ENCODE results near the gene AKAP14. TPM values are rescaled to one million over a fixed set of nuclear protein-coding genes. Genes with fewer than 3 reads are reported as not detected.
A peak's percentile ranks its signal among the peaks of the same experiment; 100 is the strongest.
"Not testable (repeated sequence)": the region's sequence is repeated elsewhere in the genome, so short reads cannot be mapped to it uniquely, and the experiment has no call there.

The AKAP14 gene
- total RNA-seq, 2 donors from 2014 or later = not detected

DNA sequence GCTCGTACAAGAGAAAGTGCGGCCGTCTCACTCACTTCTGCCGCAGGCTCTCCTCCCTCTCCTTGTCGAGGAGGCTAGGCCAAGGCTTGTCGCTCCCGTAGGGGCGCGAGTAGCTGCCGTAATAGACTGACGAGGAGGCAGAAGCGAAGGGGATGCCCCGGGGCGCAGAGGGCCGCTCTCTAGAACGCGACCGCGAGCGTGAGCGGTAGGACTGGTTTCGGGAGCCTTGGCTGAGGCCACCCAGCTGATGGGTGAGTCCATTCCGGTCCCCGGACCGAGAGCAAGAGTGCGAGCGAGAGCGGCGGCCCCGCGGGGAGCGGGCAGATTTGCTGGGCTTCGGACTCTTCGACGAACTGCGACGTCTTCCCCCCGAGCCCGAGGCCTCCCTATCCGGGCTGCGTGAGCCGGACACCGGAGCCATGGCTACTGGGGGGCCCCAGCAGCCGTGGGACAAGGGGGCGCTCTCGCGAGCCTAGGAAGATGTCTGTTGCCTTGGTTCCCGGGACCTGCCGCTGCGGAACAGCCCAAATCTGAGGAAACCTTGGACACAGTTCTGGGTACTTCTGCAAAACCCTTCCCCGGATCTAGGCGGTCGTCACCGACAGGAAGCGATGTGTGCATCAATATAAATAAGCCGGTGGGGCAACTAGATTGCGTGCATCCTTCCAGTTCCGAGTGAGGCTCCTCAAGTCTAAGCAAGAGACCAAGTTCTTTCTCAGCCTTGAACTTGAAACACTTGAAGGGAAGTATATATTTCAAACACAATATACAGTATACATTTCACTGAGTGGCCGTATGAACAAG, 47.7 kb downstream of the AKAP14 start, which contains the start of gene NKAP:
Gene NKAP, minus strand, starts transcription at position 567 of the 804 bp plus-strand sequence. Its CDS starts 146 bp downstream, at position 421.
- intact Hi-C loops (cut with DNase I) = no loop called here
- WGBS, 2 donors = 0% methylated on average over 6 to 57 of the region's 59 CpGs
- DNase-seq = peak; percentile 75 to 87 (median 82)
- H3K4me1 ChIP-seq = peaks cover 15% of the 10 kb centered on the region
- no peaks in the 10 kb centered on the region for H3K9me3 ChIP-seq
- ATAC-seq = peak; percentile 96
- H3K27me3 ChIP-seq = no peaks in the 10 kb centered on the region
- H3K36me3 ChIP-seq (replicated peaks in 1 of 2; ENCODE audit: insufficient read depth in 1 of 2, low read depth in 2 of 2) = no peaks in the 10 kb centered on the region
- peak within 1 kb of the TSS; percentile 26 to 90 (median 76) for H3K27ac ChIP-seq
- TF ChIP-seq POLR2A (IDR thresholded peaks at IDR 0.05) = peak in 2 of 3 donors; percentile 60 to 62
- TF ChIP-seq, protein P1, sequence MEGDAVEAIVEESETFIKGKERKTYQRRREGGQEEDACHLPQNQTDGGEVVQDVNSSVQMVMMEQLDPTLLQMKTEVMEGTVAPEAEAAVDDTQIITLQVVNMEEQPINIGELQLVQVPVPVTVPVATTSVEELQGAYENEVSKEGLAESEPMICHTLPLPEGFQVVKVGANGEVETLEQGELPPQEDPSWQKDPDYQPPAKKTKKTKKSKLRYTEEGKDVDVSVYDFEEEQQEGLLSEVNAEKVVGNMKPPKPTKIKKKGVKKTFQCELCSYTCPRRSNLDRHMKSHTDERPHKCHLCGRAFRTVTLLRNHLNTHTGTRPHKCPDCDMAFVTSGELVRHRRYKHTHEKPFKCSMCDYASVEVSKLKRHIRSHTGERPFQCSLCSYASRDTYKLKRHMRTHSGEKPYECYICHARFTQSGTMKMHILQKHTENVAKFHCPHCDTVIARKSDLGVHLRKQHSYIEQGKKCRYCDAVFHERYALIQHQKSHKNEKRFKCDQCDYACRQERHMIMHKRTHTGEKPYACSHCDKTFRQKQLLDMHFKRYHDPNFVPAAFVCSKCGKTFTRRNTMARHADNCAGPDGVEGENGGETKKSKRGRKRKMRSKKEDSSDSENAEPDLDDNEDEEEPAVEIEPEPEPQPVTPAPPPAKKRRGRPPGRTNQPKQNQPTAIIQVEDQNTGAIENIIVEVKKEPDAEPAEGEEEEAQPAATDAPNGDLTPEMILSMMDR (IDR thresholded peaks at IDR 0.05) = peak in 1 of 7 experiments; percentile 7
- peak within 1 kb of the TSS; percentile 3 to 62 for H3K4me3 ChIP-seq

DNA sequence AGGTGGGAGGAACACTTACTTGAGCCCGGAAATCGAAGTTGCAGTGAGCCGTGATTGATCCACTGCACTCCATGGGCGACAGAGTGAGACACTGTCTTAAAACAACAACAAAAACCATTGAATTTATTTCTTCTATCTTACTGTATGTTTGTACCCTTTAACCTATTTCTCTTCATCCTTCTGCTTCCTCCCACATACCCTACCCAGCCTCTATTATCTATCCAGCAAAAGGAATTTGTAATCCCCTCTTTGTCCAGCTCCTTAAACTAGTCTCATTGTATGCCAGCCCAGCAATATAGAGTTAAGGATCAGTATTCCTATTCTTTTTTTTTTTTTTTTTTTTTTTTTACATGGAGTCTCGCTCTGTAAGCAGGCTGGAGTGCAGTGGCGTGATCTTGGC, 49.8 kb downstream of the AKAP14 start:
- Histone ChIP-seq H3K9me3 (no peaks in the 10 kb centered on the region), H3K4me3 (no peak overlapping the region), H3K4me1 (peaks cover 15% of the 10 kb centered on the region), H3K27ac (no peak overlapping the region), H3K36me3 (replicated peaks in 1 of 2; ENCODE audit: insufficient read depth in 1 of 2, low read depth in 2 of 2) (no peaks in the 10 kb centered on the region), H3K27me3 (no peaks in the 10 kb centered on the region)
- ATAC-seq = no peak
- 72 to 95% methylated on average over 2 to 6 of the region's 6 CpGs for WGBS, 2 donors
- TF ChIP-seq POLR2A (IDR thresholded peaks at IDR 0.05) = no peak
- TF ChIP-seq, protein P1 (IDR thresholded peaks at IDR 0.05) = no peak
- no peak for DNase-seq
- intact Hi-C loops (cut with DNase I) = no loop called here

DNA sequence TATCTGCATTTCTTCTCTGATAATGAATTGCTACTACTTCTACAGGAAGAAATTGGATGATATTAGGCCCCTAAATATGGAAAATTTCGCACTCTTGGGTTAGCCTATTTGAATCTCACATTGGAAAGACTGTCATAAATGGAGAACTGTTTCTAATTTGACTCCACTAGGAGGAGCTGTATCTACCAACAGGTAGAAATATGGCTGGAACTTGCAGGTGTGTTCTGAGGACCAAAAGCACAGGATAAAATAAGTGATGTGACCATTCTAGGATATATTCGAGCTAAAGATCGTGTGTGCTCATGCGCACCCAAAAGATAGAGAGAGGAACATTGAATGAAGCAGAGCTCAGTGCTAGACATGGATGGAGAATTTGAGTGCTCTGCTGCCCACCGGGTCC, 52.7 kb downstream of the AKAP14 start:
- 60 to 74% methylated on average over 5 of the region's 5 CpGs for WGBS, 2 donors

DNA sequence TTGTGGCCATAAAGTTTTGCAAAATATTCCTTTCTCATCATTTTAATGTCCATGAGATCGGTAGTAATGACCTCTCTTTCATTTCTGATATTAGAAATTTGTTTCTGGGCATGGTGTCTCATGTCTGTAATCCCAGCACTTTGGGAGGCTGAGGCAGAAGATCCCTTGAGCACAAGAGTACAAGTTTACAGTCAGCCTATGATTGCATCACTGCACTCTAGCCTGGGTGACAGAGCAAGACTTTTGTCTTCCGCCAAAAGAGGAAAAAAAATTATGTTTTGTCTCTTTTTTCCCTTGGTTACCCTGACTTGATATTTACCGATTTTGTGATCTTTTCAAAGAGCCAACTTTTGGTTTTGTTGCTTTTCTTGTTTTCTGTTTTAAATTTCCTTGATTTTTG, 58.7 kb downstream of the AKAP14 start:
- WGBS, 2 donors = 74 to 81% methylated on average over 3 of the region's 3 CpGs
- Histone ChIP-seq H3K4me1 (no peaks in the 10 kb centered on the region), H3K27me3 (no peaks in the 10 kb centered on the region), H3K36me3 (replicated peaks in 1 of 2; ENCODE audit: insufficient read depth in 1 of 2, low read depth in 2 of 2) (no peaks in the 10 kb centered on the region), H3K4me3 (no peak overlapping the region), H3K9me3 (no peaks in the 10 kb centered on the region), H3K27ac (no peak overlapping the region)
- no peak for TF ChIP-seq POLR2A (IDR thresholded peaks at IDR 0.05)
- TF ChIP-seq, protein P1 (IDR thresholded peaks at IDR 0.05) = no peak
- intact Hi-C loops (cut with DNase I) = no loop called here
- no peak for ATAC-seq
- no peak for DNase-seq

More for the DNA sequence above, 52.7 kb downstream of the AKAP14 start:
- no peak for TF ChIP-seq POLR2A (IDR thresholded peaks at IDR 0.05)
- TF ChIP-seq, protein P1 (IDR thresholded peaks at IDR 0.05) = peak in 3 of 7 experiments; percentile 16 to 32 (median 17)
- Histone ChIP-seq H3K4me3 (no peak overlapping the region), H3K27me3 (no peaks in the 10 kb centered on the region), H3K9me3 (no peaks in the 10 kb centered on the region), H3K36me3 (replicated peaks in 1 of 2; ENCODE audit: insufficient read depth in 1 of 2, low read depth in 2 of 2) (no peaks in the 10 kb centered on the region), H3K4me1 (no peaks in the 10 kb centered on the region), H3K27ac (no peak overlapping the region)
- intact Hi-C loops (cut with DNase I) = no loop called here
- DNase-seq (no peak), ATAC-seq (no peak)

DNA sequence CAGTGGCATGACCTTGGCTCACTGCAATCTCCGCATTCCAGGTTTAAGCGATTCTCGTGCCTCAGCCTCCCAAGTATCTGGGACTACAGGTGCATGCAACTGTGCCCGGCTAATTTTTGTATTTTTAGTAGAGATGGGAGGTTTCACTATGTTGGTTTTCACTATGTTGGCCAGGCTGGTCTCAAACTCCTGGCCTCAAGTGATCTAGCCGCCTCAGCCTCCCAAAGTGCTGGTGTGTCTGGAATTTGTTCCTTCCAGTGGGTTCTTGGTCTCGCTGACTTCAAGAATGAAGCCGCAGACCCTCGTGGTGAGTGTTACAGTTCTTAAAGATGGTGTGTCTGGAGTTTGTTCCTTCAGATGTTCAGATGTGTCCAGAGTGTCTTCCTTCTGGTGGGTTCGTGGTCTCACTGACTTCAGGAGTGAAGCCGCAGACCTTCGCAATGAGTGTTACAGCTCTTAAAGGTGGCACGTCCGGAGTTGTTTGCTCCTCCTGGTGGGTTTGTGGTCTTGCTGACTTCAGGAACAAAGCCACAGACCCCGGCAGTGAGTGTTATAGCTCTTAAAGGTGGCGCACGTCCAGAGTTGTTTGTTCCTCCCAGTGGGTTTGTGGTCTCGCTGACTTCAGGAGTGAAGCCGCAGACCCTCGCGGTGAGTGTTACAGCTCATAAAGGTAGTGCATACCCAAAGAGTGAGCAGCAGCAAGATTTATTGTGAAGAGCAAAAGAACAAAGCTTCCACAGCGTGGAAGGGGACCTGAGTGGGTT, 60.3 kb downstream of the AKAP14 start:
- H3K27ac ChIP-seq; ATAC-seq; H3K27me3 ChIP-seq; H3K4me3 ChIP-seq; H3K9me3 ChIP-seq; H3K4me1 ChIP-seq; H3K36me3 ChIP-seq (replicated peaks in 1 of 2; ENCODE audit: insufficient read depth in 1 of 2, low read depth in 2 of 2); intact Hi-C loops (cut with DNase I): not testable (repeated sequence)
- 79 to 85% methylated on average over 4 to 18 of the region's 21 CpGs for WGBS, 2 donors
- DNase-seq = peak in 1 of 4 donors; percentile 6

Measured in body of pancreas (tissue), 4 donors.